ENCODE data around the gene NRCAM.

- no peak for TF ChIP-seq CTCF (IDR thresholded peaks at IDR 0.05)
- TF ChIP-seq POLR2AphosphoS5 (IDR thresholded peaks at IDR 0.05), result no peak
- TF ChIP-seq POLR2A (IDR thresholded peaks at IDR 0.05), result no peak
- no peak for TF ChIP-seq EP300 (IDR thresholded peaks at IDR 0.05)
Measured at GRCh38 chr7:108464743-108465142, 8.5 kb upstream of the NRCAM start.

Data from gastroesophageal sphincter (tissue), 3 donors.